ENCODE data around the gene GMPR2.

DNA sequence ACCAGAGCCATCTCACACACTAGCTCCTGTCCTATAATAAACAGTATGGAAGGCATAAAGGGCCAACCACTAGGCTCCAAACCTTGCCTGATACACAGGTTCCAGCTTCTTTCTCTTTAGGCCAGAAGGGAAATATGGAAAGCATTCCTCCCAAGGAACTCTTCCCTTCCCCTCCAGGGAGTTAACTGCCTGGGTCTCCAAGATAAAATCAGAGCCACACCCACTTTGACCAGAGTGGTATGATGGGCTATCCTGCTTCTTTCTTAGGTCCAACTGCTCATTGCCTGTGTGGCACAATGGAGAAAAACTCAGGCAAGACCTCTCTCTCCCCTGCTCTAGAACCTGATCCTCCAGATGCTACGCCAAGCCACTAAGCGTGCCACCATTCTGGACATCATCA, 25.1 kb upstream of the GMPR2 start:
- TF ChIP-seq, protein P1, sequence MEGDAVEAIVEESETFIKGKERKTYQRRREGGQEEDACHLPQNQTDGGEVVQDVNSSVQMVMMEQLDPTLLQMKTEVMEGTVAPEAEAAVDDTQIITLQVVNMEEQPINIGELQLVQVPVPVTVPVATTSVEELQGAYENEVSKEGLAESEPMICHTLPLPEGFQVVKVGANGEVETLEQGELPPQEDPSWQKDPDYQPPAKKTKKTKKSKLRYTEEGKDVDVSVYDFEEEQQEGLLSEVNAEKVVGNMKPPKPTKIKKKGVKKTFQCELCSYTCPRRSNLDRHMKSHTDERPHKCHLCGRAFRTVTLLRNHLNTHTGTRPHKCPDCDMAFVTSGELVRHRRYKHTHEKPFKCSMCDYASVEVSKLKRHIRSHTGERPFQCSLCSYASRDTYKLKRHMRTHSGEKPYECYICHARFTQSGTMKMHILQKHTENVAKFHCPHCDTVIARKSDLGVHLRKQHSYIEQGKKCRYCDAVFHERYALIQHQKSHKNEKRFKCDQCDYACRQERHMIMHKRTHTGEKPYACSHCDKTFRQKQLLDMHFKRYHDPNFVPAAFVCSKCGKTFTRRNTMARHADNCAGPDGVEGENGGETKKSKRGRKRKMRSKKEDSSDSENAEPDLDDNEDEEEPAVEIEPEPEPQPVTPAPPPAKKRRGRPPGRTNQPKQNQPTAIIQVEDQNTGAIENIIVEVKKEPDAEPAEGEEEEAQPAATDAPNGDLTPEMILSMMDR (conservative IDR thresholded peaks at IDR 0.05; ENCODE audit: low read depth, low read length), result no peak
- no peak for TF ChIP-seq EZH2 (IDR thresholded peaks at IDR 0.05; ENCODE audit: borderline replicate concordance, low read depth, low read length, poor library complexity, severe bottlenecking)
